ENCODE measurements around the gene RGN.
"Not testable (repeated sequence)": the region's sequence is repeated elsewhere in the genome, so short reads cannot be mapped to it uniquely, and the experiment has no call there.

The RGN gene

DNA sequence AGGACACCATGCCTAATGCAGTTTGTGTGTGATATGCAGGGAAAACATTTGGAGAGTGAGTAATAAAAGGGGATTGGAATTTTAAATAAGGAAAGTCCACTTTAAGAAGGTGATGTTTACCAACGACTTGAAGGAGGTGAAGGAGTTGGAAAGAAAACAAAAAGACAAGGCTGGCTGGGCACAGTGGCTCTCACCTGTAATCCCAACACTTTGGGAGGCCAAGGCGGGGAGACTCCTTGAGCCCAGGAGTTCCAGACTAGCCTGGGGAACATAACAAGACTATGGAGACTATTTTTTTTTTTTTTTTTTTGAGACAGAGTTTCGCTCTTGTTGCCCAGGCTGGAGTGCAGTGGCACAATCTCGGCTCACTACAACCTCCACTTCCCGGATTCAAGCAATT, 55.2 kb downstream of the RGN start:
- H3K4me3 ChIP-seq (ENCODE audit: low read depth, low read length): no peak overlapping the region
- TF ChIP-seq, protein P1, sequence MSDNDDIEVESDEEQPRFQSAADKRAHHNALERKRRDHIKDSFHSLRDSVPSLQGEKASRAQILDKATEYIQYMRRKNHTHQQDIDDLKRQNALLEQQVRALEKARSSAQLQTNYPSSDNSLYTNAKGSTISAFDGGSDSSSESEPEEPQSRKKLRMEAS (IDR thresholded peaks at IDR 0.05; ENCODE audit: low read depth, low read length): no peak
- TF ChIP-seq, protein P2, sequence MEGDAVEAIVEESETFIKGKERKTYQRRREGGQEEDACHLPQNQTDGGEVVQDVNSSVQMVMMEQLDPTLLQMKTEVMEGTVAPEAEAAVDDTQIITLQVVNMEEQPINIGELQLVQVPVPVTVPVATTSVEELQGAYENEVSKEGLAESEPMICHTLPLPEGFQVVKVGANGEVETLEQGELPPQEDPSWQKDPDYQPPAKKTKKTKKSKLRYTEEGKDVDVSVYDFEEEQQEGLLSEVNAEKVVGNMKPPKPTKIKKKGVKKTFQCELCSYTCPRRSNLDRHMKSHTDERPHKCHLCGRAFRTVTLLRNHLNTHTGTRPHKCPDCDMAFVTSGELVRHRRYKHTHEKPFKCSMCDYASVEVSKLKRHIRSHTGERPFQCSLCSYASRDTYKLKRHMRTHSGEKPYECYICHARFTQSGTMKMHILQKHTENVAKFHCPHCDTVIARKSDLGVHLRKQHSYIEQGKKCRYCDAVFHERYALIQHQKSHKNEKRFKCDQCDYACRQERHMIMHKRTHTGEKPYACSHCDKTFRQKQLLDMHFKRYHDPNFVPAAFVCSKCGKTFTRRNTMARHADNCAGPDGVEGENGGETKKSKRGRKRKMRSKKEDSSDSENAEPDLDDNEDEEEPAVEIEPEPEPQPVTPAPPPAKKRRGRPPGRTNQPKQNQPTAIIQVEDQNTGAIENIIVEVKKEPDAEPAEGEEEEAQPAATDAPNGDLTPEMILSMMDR (IDR thresholded peaks at IDR 0.05; ENCODE audit: low read depth, low read length): no peak
- TF ChIP-seq MYC (IDR thresholded peaks at IDR 0.05; ENCODE audit: low read depth, low read length) (no peak), POLR2A (IDR thresholded peaks at IDR 0.05; ENCODE audit: extremely low read depth, insufficient read length) (no peak)
- DNase-seq (ENCODE audit: low read depth): no peak

DNA sequence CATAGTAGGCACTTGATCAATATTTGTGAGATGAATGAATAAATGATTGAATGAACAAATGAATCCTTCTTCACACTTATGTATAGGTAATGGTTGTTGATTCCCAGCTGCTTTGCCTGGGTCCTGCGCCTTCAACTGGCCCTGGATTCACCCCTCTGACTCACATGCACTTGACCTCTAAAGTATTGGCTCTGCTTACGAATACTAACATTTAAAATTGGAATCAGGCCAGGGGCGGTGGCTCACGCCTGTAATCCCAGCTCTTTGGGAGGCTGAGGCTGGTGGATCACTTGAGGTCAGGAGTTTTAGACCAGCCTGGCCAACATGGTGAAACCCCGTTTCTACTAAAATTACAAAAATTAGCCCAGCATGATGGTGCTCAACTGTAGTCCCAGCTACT, 57.4 kb downstream of the RGN start:
- not testable (repeated sequence) for DNase-seq (ENCODE audit: low read depth)

DNA sequence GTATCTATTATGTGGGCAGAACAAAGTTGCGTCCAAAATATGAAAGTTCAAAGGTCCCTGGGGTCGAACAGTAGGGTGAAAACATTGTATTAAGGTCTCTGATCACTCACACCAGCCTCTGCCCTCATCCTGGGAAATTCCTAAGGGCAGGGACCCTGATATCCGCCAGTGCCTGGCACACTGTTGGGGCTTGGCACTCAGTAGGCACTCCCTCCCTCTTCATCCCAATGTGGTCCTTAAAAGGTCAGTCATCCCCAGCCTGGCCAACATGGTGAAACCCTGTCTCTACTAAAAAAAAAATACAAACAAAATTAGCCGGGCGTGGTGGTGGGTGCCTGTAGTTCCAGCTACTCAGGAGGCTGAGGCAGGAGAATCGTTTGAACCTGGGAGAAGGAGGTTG, 59.9 kb downstream of the RGN start:
- DNase-seq (ENCODE audit: low read depth): no peak
- no peak overlapping the region for H3K4me3 ChIP-seq (ENCODE audit: low read depth, low read length)
- no peak for TF ChIP-seq POLR2A (IDR thresholded peaks at IDR 0.05; ENCODE audit: extremely low read depth, insufficient read length)
- TF ChIP-seq, protein P1 (IDR thresholded peaks at IDR 0.05; ENCODE audit: low read depth, low read length): no peak

More for the DNA sequence above, 57.4 kb downstream of the RGN start:
- H3K4me3 ChIP-seq (ENCODE audit: low read depth, low read length): not testable (repeated sequence)
